IPS DF 4.7 (cell line): ENCODE results near the gene AIFM2.
"Not testable (repeated sequence)": the region's sequence is repeated elsewhere in the genome, so short reads cannot be mapped to it uniquely, and the experiment has no call there.

Experiments
- DNase-seq: peaks from one replicate; pipeline ENCODE4 v3.0.0-alpha.2; 2013; ENCODE audit warnings: low spot score; ENCODE audit errors: extremely low read depth

Gene AIFM2

DNA sequence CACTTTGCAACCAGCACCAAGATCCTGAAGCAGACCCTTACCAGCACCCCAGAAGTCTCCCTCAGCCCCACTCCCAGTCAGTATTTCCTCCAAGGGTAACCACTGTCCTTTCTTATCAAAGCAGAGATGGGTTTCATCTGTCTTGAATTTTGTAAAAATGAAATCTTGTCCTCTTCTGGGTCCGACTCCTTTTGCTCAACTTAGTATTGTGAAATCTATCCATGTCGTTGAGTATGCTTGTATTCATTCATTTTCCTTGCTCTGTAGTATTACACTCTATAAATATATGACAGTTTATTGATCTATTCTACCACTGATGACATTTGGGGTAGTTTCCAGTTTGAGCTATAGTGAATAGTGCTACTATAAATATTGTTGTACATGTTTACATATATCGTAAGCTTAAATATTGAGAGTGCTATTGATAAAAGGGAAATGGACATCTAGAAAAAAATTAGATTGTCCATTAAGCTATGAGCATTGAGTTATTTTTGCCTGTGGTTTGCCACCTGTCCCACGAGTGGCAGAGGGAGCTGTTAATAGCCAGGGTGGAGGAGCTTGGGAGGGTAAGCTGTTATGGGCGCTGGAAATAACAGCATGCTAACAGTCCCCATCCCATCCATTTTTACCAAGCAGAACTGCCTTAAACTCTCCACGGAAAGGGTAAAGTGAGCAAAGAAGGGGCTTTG lies 36.5 kb downstream of the AIFM2 start:
- DNase-seq: no peak

DNA sequence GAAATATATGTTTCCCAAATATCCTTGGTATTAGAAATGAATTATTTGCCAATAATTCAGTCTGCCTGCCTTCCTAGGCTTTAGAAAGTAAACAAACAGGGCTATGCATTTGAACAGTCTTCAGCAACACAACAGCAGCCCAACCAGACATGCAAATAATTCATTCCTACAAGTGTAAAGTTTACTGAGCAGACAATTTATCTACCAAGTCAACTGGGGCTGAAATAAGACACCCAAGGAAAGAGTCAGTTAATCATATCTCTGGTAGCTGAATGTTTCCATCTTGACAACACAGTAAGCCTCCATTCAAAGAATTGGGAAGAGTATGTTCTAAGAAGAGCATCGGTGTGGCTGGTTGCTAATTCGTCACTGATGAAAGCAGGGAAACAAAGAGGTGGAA lies 38.4 kb downstream of the AIFM2 start:
- DNase-seq: no peak

DNA sequence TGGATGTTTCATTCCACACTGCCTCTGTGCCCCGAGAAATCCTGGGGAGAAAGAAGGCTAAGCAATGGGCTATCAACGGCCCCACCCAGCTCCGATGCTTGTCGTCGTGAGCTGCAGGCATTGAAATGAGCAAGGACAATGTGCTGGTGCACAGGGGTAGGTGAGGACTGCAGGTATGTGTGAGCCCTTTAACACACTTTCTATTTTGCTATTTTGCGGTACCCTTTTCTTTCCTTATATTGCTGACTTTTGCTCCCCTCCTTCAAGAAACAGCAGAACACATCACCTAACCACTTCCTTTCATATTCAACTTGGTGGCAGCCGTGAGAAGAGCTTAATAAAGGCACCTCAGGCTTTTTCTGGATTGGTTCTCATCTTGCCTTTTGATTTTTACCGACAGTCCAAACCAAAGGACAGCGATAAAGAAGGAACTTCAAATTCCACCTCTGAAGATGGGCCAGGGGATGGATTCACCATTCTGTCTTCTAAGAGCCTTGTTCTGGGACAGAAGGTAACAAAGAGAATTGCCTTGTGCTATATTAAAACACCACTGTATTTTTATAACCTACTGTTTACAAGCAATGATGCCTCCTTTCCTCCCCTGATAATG lies 39.2 kb downstream of the AIFM2 start:
- DNase-seq: no peak

DNA sequence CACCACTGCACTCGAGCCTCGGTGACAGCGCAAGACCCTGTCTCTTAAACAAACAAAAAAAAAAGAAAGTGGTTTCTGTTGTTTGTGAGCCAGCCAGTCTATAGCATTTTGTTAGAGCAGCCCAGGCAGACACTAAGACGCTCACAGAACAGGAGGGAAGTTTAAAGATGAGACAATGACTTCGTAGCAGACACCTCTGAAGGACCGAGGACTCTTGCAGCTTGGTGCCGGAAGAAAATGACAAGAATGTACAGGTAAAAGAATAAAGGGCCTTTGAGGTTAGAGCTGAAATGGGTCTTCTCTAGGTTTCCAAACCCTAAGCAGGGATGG lies 40.3 kb downstream of the AIFM2 start:
- DNase-seq: no peak

DNA sequence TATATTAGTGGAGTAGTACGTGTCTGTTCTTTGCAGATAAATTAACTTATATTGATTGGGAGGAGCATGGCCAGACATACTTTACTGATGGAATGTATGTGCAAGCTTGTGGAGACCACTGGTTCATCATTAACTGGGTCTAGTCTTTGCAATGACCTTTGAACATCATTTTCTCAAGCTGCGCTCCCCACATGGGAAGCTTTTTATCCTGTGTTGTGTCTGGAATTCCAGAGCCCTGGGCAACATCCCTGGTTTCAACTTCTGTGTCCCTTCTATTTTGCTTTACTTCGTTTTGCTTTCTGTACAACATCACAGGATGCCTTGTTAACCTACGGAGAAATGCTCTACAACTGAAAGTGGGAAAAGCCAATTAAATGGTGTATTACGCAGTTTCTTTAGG lies 41.7 kb downstream of the AIFM2 start:
- no peak for DNase-seq

DNA sequence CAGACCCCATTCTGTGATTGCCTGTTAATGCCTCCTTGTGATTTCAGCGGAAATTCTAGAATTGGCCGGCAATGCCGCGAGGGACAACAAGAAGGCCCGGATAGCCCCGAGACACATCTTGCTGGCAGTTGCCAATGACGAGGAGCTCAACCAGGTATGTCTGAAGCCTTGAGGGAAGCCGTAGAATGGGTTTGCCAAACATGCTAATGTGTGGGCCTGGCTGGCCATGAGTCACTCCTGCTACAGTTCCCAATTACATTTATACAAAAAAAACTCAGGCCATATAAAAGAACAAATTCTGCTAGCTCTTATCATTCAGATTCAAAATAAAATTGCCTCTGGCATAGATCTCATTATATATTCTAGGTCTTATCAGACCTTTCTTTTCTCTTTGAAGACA lies 42.6 kb downstream of the AIFM2 start:
- DNase-seq: no peak

DNA sequence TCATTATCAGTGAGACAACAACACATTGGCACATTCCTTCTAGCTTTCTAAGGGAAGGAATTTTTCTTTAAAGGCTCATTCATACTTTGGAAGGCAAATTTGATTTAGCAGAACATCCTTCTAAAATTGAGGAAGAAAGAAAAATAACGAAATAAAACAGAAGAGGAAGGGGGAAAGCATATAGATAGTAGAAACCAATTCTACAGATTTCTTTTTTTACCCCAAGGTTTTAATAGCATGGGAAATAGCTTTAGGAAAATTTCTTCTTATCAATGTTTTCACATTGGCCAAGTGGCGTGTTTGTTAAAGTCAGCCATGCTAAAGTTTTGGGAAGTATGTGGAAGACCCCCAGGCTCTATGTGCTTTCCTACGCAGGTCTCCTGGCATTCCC lies 44.3 kb downstream of the AIFM2 start:
- DNase-seq: no peak

DNA sequence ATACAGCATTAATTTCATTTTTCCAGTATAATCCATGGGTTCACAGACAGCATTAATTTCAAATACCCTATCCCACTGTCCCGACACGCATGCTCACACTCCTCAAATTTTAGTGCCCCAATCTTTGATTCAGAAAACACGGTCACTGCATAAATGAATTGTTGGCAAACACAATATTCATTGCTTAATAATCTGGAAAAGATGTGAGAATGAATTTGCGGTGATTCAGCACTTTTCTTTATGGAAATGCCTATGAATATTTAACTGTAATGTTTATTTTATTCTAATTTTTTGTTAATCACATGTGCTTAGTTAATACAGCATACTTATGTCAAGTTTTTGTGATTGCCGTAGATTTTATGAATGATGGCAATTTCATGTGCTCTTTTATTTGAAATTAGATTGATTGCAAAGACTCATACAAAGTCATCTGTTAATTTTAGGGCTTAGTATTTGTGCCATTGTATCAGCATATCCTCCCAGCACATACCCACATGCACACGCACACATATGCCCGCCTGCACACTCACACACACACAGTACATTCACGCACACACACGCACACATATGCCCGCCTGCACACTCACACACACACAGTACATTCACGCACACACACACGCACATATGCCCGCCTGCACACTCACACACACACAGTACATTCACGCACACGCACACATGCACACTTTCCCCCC lies 44.9 kb downstream of the AIFM2 start:
- no peak for DNase-seq

DNA sequence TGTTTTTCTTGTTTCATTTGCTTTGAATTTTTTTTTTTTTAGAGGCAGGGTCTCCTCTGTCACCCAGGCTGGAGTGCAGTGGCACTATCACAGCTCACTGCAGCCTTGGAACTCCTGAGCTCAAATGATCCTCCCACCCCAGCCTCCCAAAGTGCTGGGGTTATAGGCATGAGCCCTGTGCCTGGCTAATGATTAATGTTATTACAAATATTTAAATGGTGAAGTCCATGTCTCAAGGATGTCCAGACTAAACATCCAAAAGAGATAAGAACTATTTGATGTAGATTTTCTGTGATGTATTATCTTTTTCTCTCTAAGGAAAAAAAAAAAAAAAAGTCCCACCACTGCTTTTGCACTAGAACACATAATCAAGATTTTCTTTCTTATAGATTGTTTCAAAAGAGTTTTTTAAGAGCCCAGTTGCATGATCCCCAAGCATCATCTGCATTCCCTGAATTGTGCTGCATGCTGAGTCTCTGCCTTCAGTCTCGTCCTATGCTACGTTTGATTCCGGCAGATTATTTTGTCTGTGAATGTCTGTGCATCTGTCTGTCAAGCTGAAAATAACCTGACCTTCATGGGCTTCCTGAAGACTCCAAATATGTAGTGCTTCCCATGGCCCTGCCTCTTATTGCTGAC lies 46.5 kb downstream of the AIFM2 start:
- no peak for DNase-seq

DNA sequence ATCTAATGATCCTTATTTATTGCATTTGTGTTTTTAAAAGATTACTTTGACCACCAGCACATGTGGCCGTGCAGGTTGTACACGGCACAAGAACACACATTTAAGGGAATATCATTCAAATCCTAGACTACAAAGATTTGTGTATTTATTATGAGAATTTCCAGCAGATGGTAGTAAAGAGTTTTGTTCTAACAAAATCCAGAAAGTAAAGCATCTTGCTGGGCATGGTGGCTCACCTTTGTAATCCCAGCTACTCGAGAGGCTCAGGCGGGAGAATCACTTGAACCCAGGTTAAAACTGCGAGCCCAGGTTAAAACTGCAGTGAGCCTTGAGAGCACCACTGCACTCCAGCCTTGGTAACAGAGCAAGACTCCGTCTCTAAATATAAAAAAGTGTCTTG lies 48.4 kb downstream of the AIFM2 start:
- no peak for DNase-seq

DNA sequence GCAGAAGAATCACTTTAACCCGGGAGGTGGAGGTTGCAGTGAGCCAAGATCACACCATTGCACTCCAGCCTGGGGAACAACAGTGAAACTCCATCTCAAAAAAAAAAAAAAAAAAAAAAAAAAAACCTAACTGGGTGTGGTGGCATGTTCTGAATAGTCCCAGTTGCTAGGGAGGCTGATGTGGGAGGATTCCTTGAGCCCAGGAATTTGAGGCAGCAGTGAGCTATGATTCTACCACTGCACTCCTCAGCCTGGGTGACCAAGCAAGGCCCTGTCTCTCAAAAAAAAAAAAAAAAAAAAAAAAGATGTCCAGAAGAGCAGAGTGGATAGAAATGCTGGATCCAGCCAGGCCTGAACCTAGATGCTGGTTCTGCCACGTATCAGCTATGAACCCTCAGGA lies 51.8 kb downstream of the AIFM2 start:
- not testable (repeated sequence) for DNase-seq

DNA sequence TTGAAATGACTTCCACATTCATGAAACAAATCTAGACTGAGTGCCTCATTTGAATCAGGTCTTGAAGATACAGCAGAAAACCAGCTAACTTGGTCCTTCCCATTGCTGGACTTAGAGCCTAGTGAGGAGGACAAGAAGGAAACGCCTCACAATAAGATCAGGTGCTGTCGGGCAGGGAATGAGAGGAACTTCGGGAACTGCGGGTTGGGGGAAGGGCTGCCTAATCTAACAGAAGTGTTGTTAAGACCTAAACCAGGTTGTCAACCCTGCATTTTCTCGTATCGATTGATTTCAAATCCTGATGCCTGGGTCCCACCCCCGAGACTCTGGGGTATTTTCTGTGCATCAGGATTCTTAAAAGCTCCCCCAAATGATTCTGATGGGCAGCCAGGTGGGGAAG lies 53.7 kb downstream of the AIFM2 start:
- DNase-seq: no peak

DNA sequence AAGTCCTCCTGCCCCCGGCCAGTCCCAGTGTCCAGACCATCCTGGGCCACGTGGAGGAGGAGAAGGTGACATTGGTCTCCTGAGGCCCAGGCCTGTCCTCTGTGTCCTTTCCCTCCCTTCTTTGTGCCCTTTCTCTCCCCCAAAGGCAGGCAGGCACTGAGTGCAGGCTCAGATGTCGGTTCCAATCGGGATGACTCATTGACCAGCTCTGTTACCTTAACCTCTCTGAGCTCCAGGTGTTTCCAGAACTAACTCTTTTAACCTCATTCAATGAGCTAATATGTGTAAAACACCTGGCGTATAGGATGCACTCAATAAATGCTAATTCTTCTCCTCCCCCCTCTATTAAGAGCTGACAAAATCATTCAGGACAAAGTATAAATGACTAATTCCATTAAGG lies 54.3 kb downstream of the AIFM2 start:
- no peak for DNase-seq

DNA sequence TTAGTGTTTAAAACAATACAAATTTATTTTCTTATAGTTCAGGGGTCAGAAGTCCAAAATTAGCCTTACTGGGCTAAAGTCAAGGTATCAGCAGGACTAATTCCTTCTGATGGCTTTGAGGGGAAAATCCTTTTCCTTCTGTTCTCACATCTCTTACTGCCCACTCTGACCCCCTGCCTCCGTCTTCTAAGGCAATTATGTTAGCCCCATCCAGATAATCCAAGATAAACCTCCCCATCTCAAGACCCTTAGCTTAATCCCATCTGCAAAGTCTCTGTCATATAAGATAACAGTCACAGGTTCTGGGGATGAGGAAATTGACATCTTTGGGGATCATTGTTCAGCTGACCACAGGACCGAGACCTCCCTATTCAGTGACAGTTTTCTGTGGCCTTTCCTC lies 57.7 kb downstream of the AIFM2 start:
- DNase-seq: no peak

DNA sequence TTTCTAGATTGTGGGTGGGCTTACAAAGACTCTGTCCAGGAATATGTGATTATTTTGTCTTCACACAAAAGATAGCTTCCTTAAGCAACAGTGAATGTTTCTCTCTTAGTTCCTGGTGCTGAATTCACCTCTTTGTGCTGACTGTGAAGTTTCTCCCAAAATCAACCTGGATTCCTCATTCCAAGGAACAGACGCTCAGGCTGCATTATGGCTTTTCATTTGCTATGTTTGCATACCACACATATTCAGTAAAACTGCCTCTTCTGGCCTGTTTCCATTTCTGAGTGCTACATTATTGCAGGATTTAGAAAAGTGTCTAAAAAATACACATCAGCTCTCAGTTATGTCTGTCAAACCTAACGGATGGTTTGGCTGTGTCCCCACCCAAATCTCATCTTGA lies 58.5 kb downstream of the AIFM2 start:
- DNase-seq: no peak

DNA sequence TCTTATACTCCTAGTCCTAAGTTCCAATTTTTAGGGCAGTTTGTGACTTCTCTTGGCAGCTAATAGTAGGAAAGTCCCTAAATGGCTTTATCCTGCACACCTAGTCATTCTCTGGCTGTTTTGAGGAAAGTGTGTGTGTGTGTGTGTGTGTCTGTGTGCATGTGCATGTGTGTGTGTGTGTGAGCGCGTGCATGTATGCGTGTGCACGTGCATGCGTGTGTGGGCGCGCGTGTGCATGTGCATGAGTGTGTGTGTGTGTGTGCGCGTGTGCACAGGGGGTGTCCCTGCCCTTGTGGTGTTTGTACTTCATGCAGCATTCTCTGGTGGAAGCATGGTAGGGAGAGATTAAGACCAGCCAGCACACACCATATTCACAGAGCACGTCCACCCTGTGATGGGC lies 61.8 kb downstream of the AIFM2 start:
- DNase-seq: no peak

DNA sequence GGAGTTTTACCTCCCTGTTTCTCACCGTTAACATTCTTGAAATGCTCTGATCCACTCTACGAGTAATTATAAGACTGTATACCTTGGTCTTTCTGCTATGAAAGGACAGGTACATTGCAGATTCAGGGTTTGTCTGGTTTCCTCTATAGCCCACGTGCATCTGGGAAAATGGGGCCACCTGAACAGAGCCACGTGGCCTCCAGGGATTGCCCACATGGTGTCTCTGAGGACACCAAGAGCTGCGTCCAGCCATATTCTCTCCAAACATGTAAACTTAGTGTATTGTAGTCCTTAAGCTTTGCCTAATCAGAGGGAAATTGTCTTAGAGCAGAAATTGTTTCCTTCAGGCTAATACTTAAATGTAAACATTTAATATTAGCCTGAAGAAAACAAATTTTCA lies 63.3 kb downstream of the AIFM2 start:
- DNase-seq: no peak

DNA sequence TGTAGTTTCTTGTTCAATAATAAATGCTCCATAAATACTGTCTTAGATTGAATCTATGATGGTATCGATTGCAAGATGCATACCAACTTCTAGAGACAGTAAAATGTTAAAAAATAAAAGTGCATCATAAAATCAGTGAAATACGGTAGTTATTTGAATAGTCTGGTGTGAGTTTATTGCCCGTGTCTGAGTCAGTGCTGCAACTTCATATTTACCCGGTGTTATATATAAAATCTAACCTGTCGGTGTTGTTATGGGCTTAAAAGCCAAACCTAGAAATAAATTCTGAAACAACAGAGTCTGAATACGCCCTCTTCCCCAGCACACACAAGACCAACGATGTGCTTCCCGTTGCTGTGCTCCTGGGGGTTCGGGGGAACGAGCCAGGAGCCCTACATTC lies 63.7 kb downstream of the AIFM2 start:
- DNase-seq: no peak

DNA sequence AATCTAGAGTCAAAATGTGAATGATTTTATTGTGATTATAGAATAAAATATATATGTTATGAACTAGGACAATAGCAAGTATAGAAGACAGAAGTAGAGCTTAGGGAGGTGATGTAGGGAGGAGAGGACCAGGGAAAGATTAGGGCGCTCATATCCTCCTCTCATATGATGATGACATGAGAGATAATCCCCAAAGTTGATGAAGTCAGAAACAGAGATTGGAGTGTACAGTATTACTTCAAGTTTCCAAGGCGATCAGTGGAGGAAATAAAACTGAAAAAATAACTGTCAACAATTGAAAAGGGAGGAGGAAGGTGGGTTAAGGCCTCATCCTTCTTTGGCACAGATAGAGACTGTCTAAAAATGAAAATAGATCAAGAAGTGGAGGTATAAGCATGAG lies 65.0 kb downstream of the AIFM2 start:
- no peak for DNase-seq

DNA sequence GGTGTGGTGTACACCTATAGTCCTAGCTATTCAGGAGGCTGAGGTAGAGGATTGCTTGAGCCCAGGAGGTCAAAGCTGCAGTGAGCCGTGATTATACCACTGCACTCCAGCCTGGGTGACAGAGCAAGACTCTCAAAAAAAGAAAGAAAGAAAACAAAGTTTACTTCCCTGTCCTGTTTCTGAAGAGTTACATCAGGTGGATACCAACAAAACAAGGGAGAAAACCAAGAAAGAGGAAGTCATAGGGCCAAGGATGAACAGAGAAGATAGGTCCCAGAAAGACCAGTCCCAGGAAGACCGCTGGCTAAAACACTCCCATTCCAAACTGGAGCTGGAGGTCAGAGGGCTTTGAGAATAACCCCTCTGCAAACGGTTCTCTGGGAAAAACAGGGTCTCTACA lies 66.4 kb downstream of the AIFM2 start:
- no peak for DNase-seq

DNA sequence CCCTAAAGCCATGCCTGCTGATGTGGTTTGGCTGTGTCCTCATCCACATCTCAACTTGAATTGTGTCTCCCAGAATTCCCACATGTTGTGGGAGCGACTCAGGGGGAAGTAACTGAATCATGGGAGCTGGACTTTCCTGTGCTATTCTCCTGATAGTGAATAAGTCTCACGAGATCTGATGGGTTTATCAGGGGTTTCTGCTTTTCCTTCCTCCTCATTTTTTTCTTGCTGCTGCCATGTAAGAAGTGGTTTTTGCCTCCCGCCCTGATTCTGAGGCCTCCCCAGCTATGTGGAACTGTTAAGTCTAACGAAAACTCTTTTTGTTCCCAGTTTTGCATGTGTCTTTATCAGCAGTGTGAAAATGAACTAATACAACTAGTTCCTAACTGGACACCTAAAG lies 68.1 kb downstream of the AIFM2 start:
- DNase-seq: no peak

DNA sequence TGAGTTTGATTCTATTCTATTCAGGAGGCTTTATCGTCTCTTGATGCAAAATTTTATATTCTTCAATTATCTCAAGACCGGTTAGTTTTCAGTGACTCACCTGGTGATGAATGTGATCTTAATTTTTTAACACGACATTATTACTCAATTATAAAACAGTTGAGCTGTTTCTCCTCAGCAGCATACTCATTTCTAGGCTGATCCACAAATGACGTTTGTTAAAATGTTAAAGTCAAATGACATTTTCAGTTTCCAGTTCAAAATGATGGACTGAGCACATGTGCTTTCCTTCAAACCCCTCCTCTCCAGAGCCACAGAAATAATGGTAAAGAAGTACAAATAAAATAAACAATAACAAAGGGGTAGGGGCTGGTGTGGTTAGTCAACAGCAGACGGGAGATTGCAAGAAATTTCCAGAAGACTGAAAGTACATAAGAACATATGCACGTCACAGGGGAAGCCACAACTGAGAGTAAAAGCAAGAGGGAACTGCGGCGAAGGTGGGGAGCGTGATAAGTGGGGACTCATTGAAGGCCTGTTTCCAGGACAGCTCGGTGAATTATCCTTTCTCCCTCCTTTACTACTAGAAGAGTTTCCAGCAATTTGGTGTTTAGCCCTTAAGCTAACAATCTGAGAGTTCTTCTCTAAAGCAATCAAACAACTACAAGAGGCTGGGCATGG lies 69.1 kb downstream of the AIFM2 start:
- DNase-seq: no peak
